HepG2 (cell line): Measurements from ENCODE around the gene KDELR3.

Experiments used
- CAMTA2 ChIP-seq: sonication (generic); formaldehyde crosslinking; IDR thresholded peaks from 2 replicates; pipeline ENCODE4 v1.4.0; 2020; ENCODE audit warnings: mild to moderate bottlenecking, missing genetic modification reagents, borderline replicate concordance
- HOXA3 ChIP-seq: sonication (generic); formaldehyde crosslinking; IDR thresholded peaks from 2 replicates; pipeline ENCODE4 v1.5.0; 2020; ENCODE audit warnings: missing genetic modification reagents
- KDM1A ChIP-seq: IDR thresholded peaks from 2 replicates; pipeline ENCODE4 v1.6.1; 2016; ENCODE audit warnings: missing compliant biosample characterization
- REST ChIP-seq, 2 experiments: IDR thresholded peaks; 2 replicates each; pipeline ENCODE4 v1.6.1; 2011 to 2012; ENCODE audit warnings: low read length in 2 of 2, borderline replicate concordance in 1 of 2, low read depth in 1 of 2, mild to moderate bottlenecking in 1 of 2, moderate library complexity in 1 of 2
- TF ChIP-seq, protein P1 (sequence below): sonication (generic); formaldehyde crosslinking; conservative IDR thresholded peaks from 2 replicates; pipeline ENCODE4 v1.4.0; 2020; ENCODE audit warnings: missing genetic modification reagents

DNA sequence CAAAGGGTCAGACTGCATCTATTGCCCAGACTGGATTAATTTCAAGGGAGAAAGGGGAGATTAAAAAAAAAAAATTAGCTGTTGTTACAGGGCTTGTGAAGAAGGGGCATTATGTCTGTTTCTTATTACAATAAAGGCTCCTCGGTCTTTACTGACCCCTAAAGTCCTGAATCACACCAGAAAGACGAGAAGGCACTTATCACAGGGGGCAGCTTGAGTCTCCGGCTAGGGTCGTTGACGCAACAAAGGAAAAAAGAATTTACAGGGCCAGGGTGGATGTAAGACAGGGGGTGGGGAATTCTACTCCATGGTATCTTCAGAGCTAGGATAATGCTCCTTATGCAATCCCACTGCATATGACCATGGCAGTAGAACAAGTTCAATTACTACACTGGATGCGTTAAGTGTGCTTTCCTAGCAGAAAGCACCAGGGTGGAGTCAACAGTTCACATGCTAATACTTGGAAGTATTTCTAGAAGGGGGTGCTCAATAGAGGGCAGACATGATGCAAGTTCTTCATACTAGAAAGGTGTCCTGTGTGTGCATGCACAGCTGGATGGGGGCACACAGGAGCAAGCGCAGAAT is 21.8 kb downstream of the KDELR3 start:
- TF ChIP-seq HOXA3 (CRISPR knock-in tag) = no peak
- TF ChIP-seq KDM1A (CRISPR knock-in tag) = no peak
- no peak for TF ChIP-seq REST (IDR thresholded peaks at IDR 0.05; ENCODE audit: borderline replicate concordance in 1 of 2, low read depth in 1 of 2, low read length in 2 of 2)
- TF ChIP-seq, protein P1, sequence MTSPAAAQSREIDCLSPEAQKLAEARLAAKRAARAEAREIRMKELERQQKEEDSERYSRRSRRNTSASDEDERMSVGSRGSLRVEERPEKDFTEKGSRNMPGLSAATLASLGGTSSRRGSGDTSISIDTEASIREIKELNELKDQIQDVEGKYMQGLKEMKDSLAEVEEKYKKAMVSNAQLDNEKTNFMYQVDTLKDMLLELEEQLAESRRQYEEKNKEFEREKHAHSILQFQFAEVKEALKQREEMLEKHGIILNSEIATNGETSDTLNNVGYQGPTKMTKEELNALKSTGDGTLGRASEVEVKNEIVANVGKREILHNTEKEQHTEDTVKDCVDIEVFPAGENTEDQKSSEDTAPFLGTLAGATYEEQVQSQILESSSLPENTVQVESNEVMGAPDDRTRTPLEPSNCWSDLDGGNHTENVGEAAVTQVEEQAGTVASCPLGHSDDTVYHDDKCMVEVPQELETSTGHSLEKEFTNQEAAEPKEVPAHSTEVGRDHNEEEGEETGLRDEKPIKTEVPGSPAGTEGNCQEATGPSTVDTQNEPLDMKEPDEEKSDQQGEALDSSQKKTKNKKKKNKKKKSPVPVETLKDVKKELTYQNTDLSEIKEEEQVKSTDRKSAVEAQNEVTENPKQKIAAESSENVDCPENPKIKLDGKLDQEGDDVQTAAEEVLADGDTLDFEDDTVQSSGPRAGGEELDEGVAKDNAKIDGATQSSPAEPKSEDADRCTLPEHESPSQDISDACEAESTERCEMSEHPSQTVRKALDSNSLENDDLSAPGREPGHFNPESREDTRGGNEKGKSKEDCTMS = no peak
- no peak for TF ChIP-seq CAMTA2 (CRISPR knock-in tag)
